ENCODE measurements around the gene MAP10.
A peak's percentile ranks its signal among the peaks of the same experiment; 100 is the strongest.

DNA sequence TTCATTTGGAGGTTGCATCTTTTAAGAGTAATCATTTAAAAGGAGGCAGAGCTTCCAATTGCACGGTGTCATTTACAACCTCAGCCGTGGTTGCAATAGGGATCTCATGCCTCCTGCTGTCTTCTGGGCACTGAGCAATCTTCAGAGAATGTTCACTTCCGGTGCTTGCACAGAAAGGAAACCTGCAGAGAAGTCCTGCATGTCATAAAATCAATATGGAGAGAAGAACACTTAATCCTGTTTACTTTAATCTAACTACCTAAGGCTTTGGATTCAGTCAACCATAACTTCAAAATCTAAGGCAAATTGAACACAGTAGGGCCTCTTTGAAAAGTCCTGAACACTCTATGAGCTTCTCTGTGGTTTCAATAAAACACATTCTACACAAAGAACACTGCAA lies 11.3 kb upstream of the MAP10 start:
- TF ChIP-seq, protein P1, sequence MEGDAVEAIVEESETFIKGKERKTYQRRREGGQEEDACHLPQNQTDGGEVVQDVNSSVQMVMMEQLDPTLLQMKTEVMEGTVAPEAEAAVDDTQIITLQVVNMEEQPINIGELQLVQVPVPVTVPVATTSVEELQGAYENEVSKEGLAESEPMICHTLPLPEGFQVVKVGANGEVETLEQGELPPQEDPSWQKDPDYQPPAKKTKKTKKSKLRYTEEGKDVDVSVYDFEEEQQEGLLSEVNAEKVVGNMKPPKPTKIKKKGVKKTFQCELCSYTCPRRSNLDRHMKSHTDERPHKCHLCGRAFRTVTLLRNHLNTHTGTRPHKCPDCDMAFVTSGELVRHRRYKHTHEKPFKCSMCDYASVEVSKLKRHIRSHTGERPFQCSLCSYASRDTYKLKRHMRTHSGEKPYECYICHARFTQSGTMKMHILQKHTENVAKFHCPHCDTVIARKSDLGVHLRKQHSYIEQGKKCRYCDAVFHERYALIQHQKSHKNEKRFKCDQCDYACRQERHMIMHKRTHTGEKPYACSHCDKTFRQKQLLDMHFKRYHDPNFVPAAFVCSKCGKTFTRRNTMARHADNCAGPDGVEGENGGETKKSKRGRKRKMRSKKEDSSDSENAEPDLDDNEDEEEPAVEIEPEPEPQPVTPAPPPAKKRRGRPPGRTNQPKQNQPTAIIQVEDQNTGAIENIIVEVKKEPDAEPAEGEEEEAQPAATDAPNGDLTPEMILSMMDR (IDR thresholded peaks at IDR 0.05; ENCODE audit: low read length) = peak; percentile 38
- TF ChIP-seq EZH2phosphoT487 (IDR thresholded peaks at IDR 0.05; ENCODE audit: low read length) = no peak
